H1 (cell line): ENCODE measurements around the gene RGS11. TPM values are rescaled to one million over a fixed set of nuclear protein-coding genes. Genes with fewer than 3 reads are reported as not detected.

Experiments
- CTCF ChIA-PET: fragments of 300-600 bp; sonication (Branson Sonifier 250); formaldehyde crosslinking; loops from one replicate; lab custom pipeline; 2021; ENCODE audit not compliant: partially characterized antibody; lab: Charles Lee
- POLR2A ChIA-PET: fragments of 300-600 bp; sonication (Branson Sonifier 250); formaldehyde crosslinking; loops from one replicate; lab custom pipeline; 2021; ENCODE audit warnings: inconsistent platforms; ENCODE audit not compliant: partially characterized antibody; lab: Charles Lee
- DNase-seq, 2 experiments: peaks; one replicate each; pipeline versions ENCODE4 v3.0.0 to v3.0.0-alpha.2; 2010 to 2022; ENCODE audit warnings: low spot score in 2 of 2, low read depth in 1 of 2, mixed read lengths in 1 of 2
- FAIRE-seq: peaks from 2 replicates; lab custom pipeline; 2011; peaks lifted over from hg19 to GRCh38; lab: Jason Lieb, UNC
- H2AFZ ChIP-seq: 2 replicates; pipeline ENCODE4 v1.8.1; 2012; ENCODE audit warnings: low read length, inconsistent platforms
- H2AK5ac ChIP-seq: 2 replicates; pipeline ENCODE4 v1.6.1; 2013; ENCODE audit warnings: low read depth, low read length
- H2BK120ac ChIP-seq: replicated peaks from 2 replicates; pipeline ENCODE3; 2013; ENCODE audit warnings: low read depth, low read length, inconsistent platforms
- H2BK12ac ChIP-seq: 2 replicates; pipeline ENCODE4 v1.6.1; 2013; ENCODE audit warnings: low read depth, low read length
- H2BK15ac ChIP-seq: 2 replicates; pipeline ENCODE4 v1.6.1; 2013; ENCODE audit warnings: low read length
- H2BK20ac ChIP-seq: 2 replicates; pipeline ENCODE4 v1.6.1; 2013; ENCODE audit warnings: low read length
- H2BK5ac ChIP-seq: 2 replicates; pipeline ENCODE4 v1.6.1; 2013; ENCODE audit warnings: low read depth, low read length
- H3K14ac ChIP-seq: 2 replicates; pipeline ENCODE4 v1.6.1; 2013; ENCODE audit warnings: inconsistent platforms; ENCODE audit not compliant: insufficient read length
- H3K18ac ChIP-seq: 2 replicates; pipeline ENCODE4 v1.6.1; 2013; ENCODE audit warnings: low read length; ENCODE audit errors: extremely low read depth
- H3K23ac ChIP-seq: 2 replicates; pipeline ENCODE4 v1.6.1; 2013; ENCODE audit warnings: inconsistent platforms; ENCODE audit not compliant: insufficient read length
- H3K23me2 ChIP-seq: 2 replicates; pipeline ENCODE4 v1.6.1; 2013; ENCODE audit warnings: low read depth, low read length
- H3K27ac ChIP-seq: 2 replicates; pipeline ENCODE4 v1.6.1; 2011; ENCODE audit warnings: low read depth, low read length, inconsistent platforms
- H3K27me3 ChIP-seq, 4 experiments: replicated peaks in 1 of 4; 1 replicate in 1 of 4; 2 replicates in 3 of 4; pipeline versions ENCODE4 v1.6.1 to v1.8.1; 2011 to 2013; ENCODE audit warnings: low read length in 3 of 4, mild to moderate bottlenecking in 3 of 4, inconsistent platforms in 2 of 4, mixed read lengths in 2 of 4, moderate library complexity in 1 of 4; ENCODE audit not compliant: control insufficient read depth in 3 of 4, insufficient read depth in 3 of 4; ENCODE audit errors: extremely low read depth in 1 of 4
- H3K36me3 ChIP-seq, 4 experiments: 2 replicates each; pipeline versions ENCODE4 v1.6.1 to v1.8.1; 2011 to 2013; ENCODE audit warnings: mild to moderate bottlenecking in 4 of 4, low read length in 3 of 4, moderate library complexity in 2 of 4, control low read depth in 1 of 4, inconsistent platforms in 1 of 4; ENCODE audit not compliant: insufficient read depth in 4 of 4, control insufficient read depth in 2 of 4
- H3K4ac ChIP-seq: replicated peaks from 2 replicates; pipeline ENCODE3; 2013; ENCODE audit warnings: low read length, low read depth, mixed read lengths, inconsistent platforms; ENCODE audit not compliant: insufficient read length
- H3K4me1 ChIP-seq, 4 experiments: replicated peaks in 1 of 4; 1 replicate in 1 of 4; 2 replicates in 3 of 4; pipeline versions ENCODE4 v1.6.1 to v1.8.1; 2011 to 2013; ENCODE audit warnings: low read length in 3 of 4, inconsistent platforms in 2 of 4, mixed read lengths in 1 of 4; ENCODE audit not compliant: insufficient read depth in 4 of 4, control insufficient read depth in 3 of 4
- H3K4me2 ChIP-seq, 2 experiments: 2 replicates each; pipeline versions ENCODE4 v1.6.1 to v1.8.1; 2011 to 2013; ENCODE audit warnings: low read depth in 2 of 2, low read length in 2 of 2, control low read depth in 1 of 2, inconsistent platforms in 1 of 2, mild to moderate bottlenecking in 1 of 2; ENCODE audit not compliant: insufficient read depth in 1 of 2
- H3K4me3 ChIP-seq, 4 experiments: fragments of 200-600, 300-600 bp in 1 of 4; sonication (generic), shearing (Covaris generic), sonication (Bioruptor Twin) in 1 of 4; 2 replicates each; pipeline versions ENCODE4 v1.5.1 to v1.8.1; 2011 to 2016; ENCODE audit warnings: low read length in 4 of 4, low read depth in 3 of 4, control low read depth in 2 of 4, inconsistent platforms in 2 of 4, mild to moderate bottlenecking in 2 of 4, mixed read lengths in 1 of 4, moderate library complexity in 1 of 4; ENCODE audit not compliant: insufficient read depth in 2 of 4; ENCODE audit errors: extremely low read depth in 1 of 4
- H3K56ac ChIP-seq: replicated peaks from 2 replicates; pipeline ENCODE3; 2013; ENCODE audit warnings: low read depth, mild to moderate bottlenecking, mixed read lengths, low read length, inconsistent platforms; ENCODE audit not compliant: insufficient read length
- H3K79me1 ChIP-seq: 2 replicates; pipeline ENCODE4 v1.6.1; 2013; ENCODE audit warnings: low read depth, low read length, control low read depth
- H3K79me2 ChIP-seq, 2 experiments: 2 replicates each; pipeline versions ENCODE4 v1.6.1 to v1.8.1; 2012 to 2013; ENCODE audit warnings: low read length in 2 of 2, mild to moderate bottlenecking in 2 of 2, inconsistent platforms in 1 of 2; ENCODE audit not compliant: insufficient read depth in 2 of 2, control insufficient read depth in 1 of 2
- H3K9ac ChIP-seq, 4 experiments: replicated peaks in 1 of 4; 1 replicate in 1 of 4; 2 replicates in 3 of 4; pipeline versions ENCODE4 v1.6.1 to v1.8.1; 2011 to 2013; ENCODE audit warnings: low read depth in 3 of 4, low read length in 3 of 4, control low read depth in 2 of 4, mild to moderate bottlenecking in 2 of 4, moderate library complexity in 2 of 4, inconsistent platforms in 1 of 4; ENCODE audit errors: extremely low read depth in 1 of 4
- H3K9me3 ChIP-seq, 2 experiments: 2 replicates each; pipeline versions ENCODE4 v1.6.1 to v1.8.1; 2012 to 2013; ENCODE audit warnings: mild to moderate bottlenecking in 2 of 2, moderate library complexity in 2 of 2, control low read depth in 1 of 2, inconsistent platforms in 1 of 2, low read depth in 1 of 2, low read length in 1 of 2, mixed read lengths in 1 of 2; ENCODE audit not compliant: insufficient read depth in 2 of 2
- H4K20me1 ChIP-seq, 2 experiments: replicated peaks in 1 of 2; 2 replicates each; pipeline versions ENCODE3 to v1.8.1; 2011 to 2013; ENCODE audit warnings: inconsistent platforms in 2 of 2, low read length in 2 of 2, mild to moderate bottlenecking in 1 of 2; ENCODE audit not compliant: insufficient read depth in 2 of 2, control insufficient read depth in 1 of 2
- H4K5ac ChIP-seq: 2 replicates; pipeline ENCODE4 v1.6.1; 2013; ENCODE audit warnings: low read length, low read depth, mixed read lengths, inconsistent platforms; ENCODE audit not compliant: insufficient read length
- H4K8ac ChIP-seq: 2 replicates; pipeline ENCODE4 v1.8.0; 2013; ENCODE audit warnings: mild to moderate bottlenecking, moderate library complexity, low read length, inconsistent platforms; ENCODE audit not compliant: insufficient read depth; ENCODE audit errors: extremely low read depth
- H4K91ac ChIP-seq: replicated peaks from 2 replicates; pipeline ENCODE3; 2013; ENCODE audit warnings: low read length, mixed read lengths, inconsistent platforms; ENCODE audit not compliant: insufficient read length
- BCL11A ChIP-seq, 2 experiments: IDR thresholded peaks; one replicate each; pipeline ENCODE4 v1.6.1; 2011; ENCODE audit warnings: low read depth in 2 of 2, low read length in 2 of 2, mild to moderate bottlenecking in 2 of 2
- BRCA1 ChIP-seq: IDR thresholded peaks from 2 replicates; pipeline ENCODE4 v1.6.1; 2012; ENCODE audit warnings: low read depth, low read length, improper control_type of control experiment
- EZH2 ChIP-seq: fragments of 200-600 bp; sonication (generic); IDR thresholded peaks from 2 replicates; pipeline ENCODE4 v1.7.1; 2012; ENCODE audit warnings: low read depth, mild to moderate bottlenecking, moderate library complexity, low read length, inconsistent platforms; ENCODE audit not compliant: severe bottlenecking
- FOSL1 ChIP-seq: IDR thresholded peaks from 2 replicates; pipeline ENCODE4 v1.6.1; 2011; ENCODE audit warnings: mild to moderate bottlenecking, low read depth, low read length, moderate library complexity; ENCODE audit not compliant: insufficient read depth
- JUND ChIP-seq: IDR thresholded peaks from 2 replicates; pipeline ENCODE4 v1.6.1; 2011; ENCODE audit warnings: mild to moderate bottlenecking, improper control_type of control experiment, low read length
- KDM1A ChIP-seq: fragments of 200-600, 300-600 bp; sonication (generic); IDR thresholded peaks from 2 replicates; pipeline ENCODE4 v1.7.1; 2016; ENCODE audit warnings: mild to moderate bottlenecking, low read length, borderline replicate concordance
- KDM4A ChIP-seq: IDR thresholded peaks from one replicate; pipeline ENCODE4 v1.7.1; 2012; ENCODE audit warnings: low read depth, mild to moderate bottlenecking, moderate library complexity, low read length, inconsistent platforms; ENCODE audit not compliant: severe bottlenecking
- POLR2A ChIP-seq, 2 experiments: IDR thresholded peaks; 1 replicate in 1 of 2; 2 replicates in 1 of 2; pipeline ENCODE4 v1.6.1; 2011; ENCODE audit warnings: low read depth in 2 of 2, low read length in 2 of 2, mild to moderate bottlenecking in 2 of 2; ENCODE audit errors: control extremely low read depth in 1 of 2
- RAD21 ChIP-seq, 2 experiments: IDR thresholded peaks in 1 of 2; conservative IDR thresholded peaks in 1 of 2; 2 replicates each; pipeline ENCODE4 v1.6.1; 2011; ENCODE audit warnings: low read depth in 2 of 2, low read length in 2 of 2, improper control_type of control experiment in 1 of 2, inconsistent platforms in 1 of 2, mild to moderate bottlenecking in 1 of 2, moderate library complexity in 1 of 2
- SIRT6 ChIP-seq: IDR thresholded peaks from one replicate; pipeline ENCODE4 v1.7.1; 2012; ENCODE audit warnings: low read length, inconsistent platforms
- TBP ChIP-seq: IDR thresholded peaks from 2 replicates; pipeline ENCODE4 v1.6.1; 2011; ENCODE audit warnings: low read depth, low read length, improper control_type of control experiment
- YY1 ChIP-seq: IDR thresholded peaks from 2 replicates; pipeline ENCODE4 v1.6.1; 2011; ENCODE audit warnings: low read depth, mild to moderate bottlenecking, low read length
- WGBS, 2 experiments: shearing (Covaris generic) in 1 of 2; methylation state at CpG; one replicate each; pipeline versions ENCODE4 v1.1.6 to v1.1.7; 2013 to 2015; ENCODE audit warnings: low lambda C conversion rate in 2 of 2, mixed read lengths in 2 of 2, inconsistent platforms in 1 of 2, low coverage in 1 of 2, missing lambda C conversion rate in 1 of 2; ENCODE audit not compliant: insufficient replicate concordance in 2 of 2, insufficient coverage in 1 of 2, insufficient read length in 1 of 2; ENCODE audit errors: extremely low coverage in 1 of 2, missing lambda C conversion rate in 1 of 2; 5-methylcytosine and 5-hydroxymethylcytosine counted together
- polyA plus RNA-seq, 7 experiments: library from polyadenylated mRNA; depleted of rRNA in 3 of 7; stranded (reverse) in 5 of 7; unstranded in 2 of 7; fragments of >200 nt in 5 of 7; fragments of 200-250 nt in 2 of 7; gene quantifications; 1 replicate in 5 of 7; 2 replicates in 1 of 7; 4 replicates in 1 of 7; pipeline versions ENCODE4 v1.2.1 to v1.2.3, GENCODE V29; 2011 to 2013; ENCODE audit warnings: missing spikeins in 2 of 7, mixed read lengths in 2 of 7
- total RNA-seq: library from RNA; stranded (reverse); fragmentation: NEBNext Ultra II Directional; extraction: Animal tissue kit (Norgen Biotek cat#: 25700); gene quantifications from 2 replicates; pipeline ENCODE4 v1.2.1, GENCODE V29; 2021
- TF ChIP-seq, protein P1 (sequence below): IDR thresholded peaks from 2 replicates; pipeline ENCODE4 v1.6.1; 2011; ENCODE audit warnings: low read length, improper control_type of control experiment

The RGS11 gene
- total and polyA plus RNA-seq, 2 of the 8 experiments (the other 6 are each of a cell fraction or from before 2014, with no cell fraction given) = 0.84 to 1.2 TPM

DNA sequence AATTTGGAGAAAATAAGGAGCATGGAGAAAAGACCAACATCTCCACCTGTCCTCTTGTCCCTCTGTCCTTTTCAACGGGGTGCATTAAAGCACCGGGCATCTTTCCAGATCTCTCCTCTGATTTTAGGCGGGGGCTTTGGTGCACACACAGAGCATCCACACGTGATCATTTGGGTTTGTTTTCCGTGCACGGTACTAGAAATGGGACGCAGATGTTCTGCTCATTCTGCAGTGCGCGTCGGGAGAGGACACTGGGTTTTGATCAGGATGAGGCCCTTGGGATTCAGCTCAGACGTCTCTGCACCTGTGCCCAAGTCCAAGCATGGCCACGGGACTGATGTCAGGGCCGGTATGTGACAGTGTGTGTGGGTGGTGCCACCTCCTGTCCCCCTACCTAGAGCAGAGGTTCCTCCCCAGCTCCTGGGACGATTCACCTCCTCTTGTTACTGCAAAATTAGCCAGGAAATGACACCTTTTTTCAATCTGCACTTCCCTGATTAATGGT is 39.1 kb upstream of the RGS11 start:
- Histone ChIP-seq H2BK5ac (no peak overlapping the region), H3K18ac (no peak overlapping the region), H4K20me1 (peaks cover 16 to 27% of the 10 kb centered on the region in 2 experiments), H3K4me3 (no peak overlapping the region), H3K27ac (no peak overlapping the region), H3K79me2 (peaks cover 0 to 38% of the 10 kb centered on the region in 2 experiments; a peak in 1 of 4 replicates), H3K36me3 (peaks cover 4 to 10% (median 7%) of the 10 kb centered on the region in 4 experiments; a peak in 7 of 8 replicates), H4K8ac (no peak overlapping the region), H3K9me3 (no peaks in the 10 kb centered on the region), H3K4ac (no peak overlapping the region), H2AFZ (no peak overlapping the region), H2BK12ac (no peak overlapping the region), H4K5ac (no peak overlapping the region), H3K56ac (no peak overlapping the region), H3K79me1 (peaks cover 19% of the 10 kb centered on the region), H3K23me2 (no peaks in the 10 kb centered on the region), H3K9ac (no peak overlapping the region), H4K91ac (no peak overlapping the region), H3K4me2 (no peak overlapping the region), H2BK120ac (no peak overlapping the region), H2BK15ac (no peak overlapping the region), H3K27me3 (no peaks in the 10 kb centered on the region), H2AK5ac (no peak overlapping the region), H3K14ac (no peak overlapping the region), H2BK20ac (no peak overlapping the region), H3K4me1 (peaks cover 0 to 11% (median 7%) of the 10 kb centered on the region in 4 experiments; a peak in 6 of 7 replicates), H3K23ac (no peak overlapping the region)
- no peak for FAIRE-seq
- WGBS, 2 experiments = 95% methylated on average over 14 of the region's 14 CpGs; no CpG with 5 or more reads in 1 of the 2 experiments
- CTCF ChIA-PET = interaction anchor here (1.3 kb wide), 1 partner anchor 9 kb away, joined by 3 read pairs; no protein-coding TSS in a partner anchor
- DNase-seq = no peak
- POLR2A ChIA-PET = no interaction called here
- no peak for TF ChIP-seq KDM4A
- TF ChIP-seq KDM1A = no peak
- no peak for TF ChIP-seq BRCA1
- no peak for TF ChIP-seq YY1
- TF ChIP-seq TBP = no peak
- no peak for TF ChIP-seq POLR2A (IDR thresholded peaks at IDR 0.05; ENCODE audit: control extremely low read depth in 1 of 2, low read depth in 2 of 2, low read length in 2 of 2)
- TF ChIP-seq BCL11A (IDR thresholded peaks at IDR 0.05; ENCODE audit: low read depth in 2 of 2, low read length in 2 of 2) = no peak
- TF ChIP-seq RAD21 (IDR thresholded peaks at IDR 0.05 in 1 of 2, conservative IDR thresholded peaks at IDR 0.05 in 1 of 2; ENCODE audit: low read depth in 2 of 2, low read length in 2 of 2) = no peak
- no peak for TF ChIP-seq FOSL1
- no peak for TF ChIP-seq SIRT6
- TF ChIP-seq, protein P1, sequence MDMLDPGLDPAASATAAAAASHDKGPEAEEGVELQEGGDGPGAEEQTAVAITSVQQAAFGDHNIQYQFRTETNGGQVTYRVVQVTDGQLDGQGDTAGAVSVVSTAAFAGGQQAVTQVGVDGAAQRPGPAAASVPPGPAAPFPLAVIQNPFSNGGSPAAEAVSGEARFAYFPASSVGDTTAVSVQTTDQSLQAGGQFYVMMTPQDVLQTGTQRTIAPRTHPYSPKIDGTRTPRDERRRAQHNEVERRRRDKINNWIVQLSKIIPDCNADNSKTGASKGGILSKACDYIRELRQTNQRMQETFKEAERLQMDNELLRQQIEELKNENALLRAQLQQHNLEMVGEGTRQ = no peak
- TF ChIP-seq EZH2 = no peak
- no peak for TF ChIP-seq JUND
